Smooth muscle cell of the brain vasculature (primary cell): ENCODE results near the gene NECTIN4.
"Not testable (repeated sequence)": the region's sequence is repeated elsewhere in the genome, so short reads cannot be mapped to it uniquely, and the experiment has no call there.

Experiments used
- DNase-seq: peaks from one replicate; pipeline ENCODE4 v3.0.0-alpha.2; 2012; ENCODE audit warnings: low read depth, low spot score

NECTIN4 gene

GRCh38 chr1:161059293-161059692, 30.1 kb downstream of the NECTIN4 start:
- DNase-seq, result no peak

GRCh38 chr1:161054805-161055204, 34.6 kb downstream of the NECTIN4 start:
- no peak for DNase-seq

DNA sequence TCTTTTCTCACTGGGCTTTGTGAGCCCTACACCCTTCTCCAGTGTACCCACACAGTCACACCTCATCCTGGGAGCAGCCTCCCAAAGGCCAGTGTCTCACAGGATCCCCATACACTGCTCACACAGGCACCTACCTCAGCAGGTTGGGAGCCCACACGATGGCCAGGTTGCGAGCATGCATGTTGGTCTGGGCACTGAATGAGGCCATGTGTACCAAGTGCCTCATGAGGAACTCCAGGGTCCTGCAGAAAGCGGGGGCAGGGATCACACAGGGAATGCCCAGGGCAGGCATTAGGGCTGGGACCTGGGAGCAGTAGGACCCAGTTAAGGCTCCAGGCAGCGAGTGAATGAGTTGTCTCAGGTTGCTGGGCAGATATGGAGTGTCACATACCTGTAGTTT, 35.1 kb downstream of the NECTIN4 start:
- no peak for DNase-seq

GRCh38 chr1:161052899-161053298, 36.5 kb downstream of the NECTIN4 start:
- DNase-seq, result no peak

- DNase-seq, result no peak
These were observed 38.1 kb downstream of the NECTIN4 start for GRCh38 chr1:161051219-161051618.

- DNase-seq, result no peak
These were observed 40.2 kb downstream of the NECTIN4 start for GRCh38 chr1:161048949-161049722.

- DNase-seq, result no peak
These were observed 41.6 kb downstream of the NECTIN4 start for GRCh38 chr1:161047436-161048420.

GRCh38 chr1:161046605-161047228, 42.6 kb downstream of the NECTIN4 start:
- no peak for DNase-seq

DNA sequence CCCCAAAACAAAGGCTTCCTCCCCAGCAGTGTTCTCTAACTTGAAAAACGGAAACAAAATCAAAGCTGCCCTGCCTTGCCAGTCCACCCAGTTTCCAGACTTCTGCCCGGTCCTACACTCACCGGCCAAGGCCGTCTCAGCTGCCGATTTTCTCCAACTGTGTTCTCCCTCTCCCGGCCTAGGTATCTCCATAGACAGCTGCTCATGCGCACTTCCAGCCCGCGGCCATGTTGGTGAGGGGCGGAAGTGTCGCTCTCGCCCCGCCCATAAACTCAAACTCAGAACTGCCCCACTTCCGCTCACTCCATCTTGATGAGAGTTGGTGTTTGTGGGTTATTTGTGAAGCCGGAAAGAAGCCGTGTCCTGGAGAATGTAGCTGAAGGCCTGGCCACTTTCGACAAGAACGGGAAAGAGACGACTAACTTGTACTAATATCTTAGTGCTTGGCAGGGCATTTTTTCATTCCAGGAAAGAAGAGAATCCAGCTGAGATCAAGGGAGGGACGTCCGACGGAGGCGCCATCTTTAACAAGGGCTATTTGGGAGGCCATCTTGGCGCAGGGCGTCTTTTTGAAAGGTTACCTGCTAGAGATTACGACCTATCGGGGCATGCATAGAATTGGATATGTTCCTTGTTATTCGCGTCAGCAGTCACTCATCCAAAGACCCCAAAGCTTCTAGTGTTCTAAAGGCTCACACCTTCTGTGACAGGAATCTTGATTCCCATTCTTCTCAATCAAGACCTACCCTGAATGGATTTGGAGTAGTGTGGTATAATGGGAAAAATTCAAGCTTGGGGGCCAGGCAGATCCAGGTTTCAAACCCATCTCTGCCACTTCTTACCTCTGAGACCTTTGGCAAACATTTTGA, 43.4 kb downstream of the NECTIN4 start, which contains the start of gene USF1:
Gene USF1, minus strand, starts transcription at position 242 of the 869 bp plus-strand sequence. CDS start 2,702 bp downstream, outside the sequence.
- peak; percentile 92 for DNase-seq

DNA sequence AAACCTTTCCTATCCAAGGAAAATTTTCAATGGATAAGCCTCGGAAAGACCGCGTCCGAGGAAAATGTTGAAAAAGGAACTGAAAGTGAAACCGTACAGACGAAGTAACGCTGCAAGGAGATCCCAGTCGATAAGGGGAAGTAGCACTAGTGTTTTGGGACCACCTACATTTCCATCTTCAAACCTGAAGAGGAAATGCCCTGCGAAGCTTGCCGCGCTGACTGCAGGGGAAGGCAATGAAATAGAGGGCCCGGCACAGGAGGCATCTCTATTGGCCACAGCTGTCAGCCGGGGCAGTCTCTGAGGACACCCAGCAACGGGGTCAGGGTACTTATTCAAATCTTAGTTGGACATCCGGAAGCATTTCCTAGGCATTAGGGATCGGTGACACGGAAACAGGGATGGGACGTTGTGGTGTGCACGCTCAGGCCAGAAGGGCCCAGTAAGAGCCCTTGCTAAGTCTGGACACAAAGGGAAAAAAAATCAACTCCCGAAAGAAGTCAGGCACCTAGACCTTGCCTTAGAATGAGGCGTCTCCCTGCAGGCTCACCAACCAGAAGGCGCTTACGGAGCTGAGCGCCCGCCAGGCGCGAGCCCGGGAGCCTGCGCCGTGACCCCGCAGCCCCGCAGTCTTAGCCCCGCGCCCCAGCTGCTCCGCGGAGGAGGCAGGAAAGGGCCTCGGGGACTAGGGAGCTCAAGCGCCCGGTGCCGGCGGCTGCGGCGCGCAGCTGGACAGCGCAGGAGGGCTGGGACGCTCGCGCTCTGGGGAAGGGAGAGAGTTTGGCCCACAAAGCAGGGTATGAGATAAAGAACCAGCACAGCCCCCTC, 44.2 kb downstream of the NECTIN4 start:
- peak; percentile 23 for DNase-seq

DNA sequence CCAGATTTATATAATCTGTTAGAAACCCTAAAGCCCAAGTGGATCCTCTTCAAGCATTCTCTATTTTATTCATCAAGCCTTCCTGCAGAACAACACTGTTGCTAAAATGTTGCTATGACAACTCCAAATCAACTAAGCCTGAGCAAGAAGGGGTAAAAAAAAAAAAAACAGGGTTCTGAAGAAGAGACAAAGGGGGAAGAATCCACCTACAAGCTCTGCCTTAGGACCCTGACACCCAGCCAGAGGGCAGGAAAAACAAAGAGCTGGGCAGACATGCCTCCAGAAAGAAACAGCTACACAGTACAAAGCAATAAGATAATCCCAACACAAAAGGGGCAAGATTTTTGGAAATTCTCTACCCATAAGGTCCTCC, 44.8 kb downstream of the NECTIN4 start:
- no peak for DNase-seq

DNA sequence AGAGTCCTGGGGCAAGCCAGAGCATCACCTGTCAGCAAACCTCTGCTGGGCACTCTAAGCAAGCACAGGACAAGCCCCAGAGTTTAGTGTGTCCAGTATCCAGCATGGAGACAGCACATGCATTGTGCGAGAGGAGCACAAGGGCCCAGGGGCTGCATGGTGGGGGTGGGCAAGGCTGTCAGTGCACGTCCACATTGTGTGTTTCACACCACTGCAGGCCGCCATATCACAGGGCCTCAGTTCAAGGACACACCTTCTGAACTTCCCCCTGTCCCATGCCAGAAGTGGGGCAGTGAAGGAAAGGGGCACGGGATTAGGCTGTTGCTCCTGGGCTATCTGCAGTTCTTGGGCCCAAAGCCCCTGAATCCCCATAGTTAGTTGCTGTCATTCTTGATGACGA, 49.8 kb downstream of the NECTIN4 start:
- no peak for DNase-seq

GRCh38 chr1:161039154-161039545, 50.2 kb downstream of the NECTIN4 start:
- DNase-seq, result no peak

GRCh38 chr1:161038523-161039153, 50.7 kb downstream of the NECTIN4 start, which contains the start of gene TSTD1:
Gene TSTD1 (minus strand): TSS chr1:161038964. CDS start chr1:161038889, 75 bp downstream.
- DNase-seq, result no peak

GRCh38 chr1:161037661-161038522, 51.5 kb downstream of the NECTIN4 start:
- DNase-seq, result no peak

GRCh38 chr1:161033751-161034150, 55.6 kb downstream of the NECTIN4 start:
- no peak for DNase-seq

- no peak for DNase-seq
These were observed 56.9 kb downstream of the NECTIN4 start for GRCh38 chr1:161032409-161032808.

DNA sequence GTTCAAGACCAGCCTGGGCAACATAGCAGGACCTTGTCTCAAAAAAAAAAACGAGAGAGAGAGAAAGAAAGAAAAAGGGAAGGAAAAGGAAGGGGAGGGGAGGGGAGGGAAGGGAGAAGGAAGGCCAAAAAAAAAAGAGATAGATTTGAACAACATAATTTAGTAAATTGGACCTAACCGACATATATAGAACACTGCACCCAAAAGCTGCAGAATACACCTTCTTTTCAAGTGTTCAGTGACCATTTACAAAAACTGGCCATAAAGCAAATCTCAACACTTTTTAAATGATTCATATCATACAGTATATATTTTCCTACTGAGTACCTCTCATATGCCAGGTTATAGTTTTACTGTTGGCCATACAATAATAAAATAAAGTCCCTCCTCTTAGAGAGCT, 57.5 kb downstream of the NECTIN4 start:
- DNase-seq, result no peak

DNA sequence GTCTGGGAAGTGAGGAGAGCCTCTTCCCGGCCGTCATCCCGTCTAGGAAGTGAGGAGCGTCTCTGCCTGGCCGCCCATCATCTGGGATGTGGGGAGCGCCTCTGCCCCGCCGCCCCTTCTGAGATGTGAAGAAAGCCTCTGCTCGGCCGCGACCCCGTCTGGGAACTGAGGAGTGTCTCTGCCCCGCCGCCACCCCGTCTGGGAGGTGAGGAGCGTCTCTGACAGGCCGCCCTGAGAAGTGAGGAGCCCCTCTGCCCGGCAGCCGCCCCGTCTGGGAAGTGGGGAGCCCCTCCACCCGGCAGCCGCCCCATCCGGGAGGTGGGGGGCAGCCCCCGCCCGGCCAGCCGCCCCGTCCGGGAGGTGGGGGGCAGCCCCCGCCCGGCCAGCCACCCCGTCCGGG, 59.9 kb downstream of the NECTIN4 start:
- not testable (repeated sequence) for DNase-seq
